GM21423 (cell line): ENCODE measurements around the gene RAB34.

Source experiments
- ATAC-seq: cut with Tn5 transposase; IDR thresholded peaks from one replicate; pipeline ENCODE4 v1.9.1; 2021; ENCODE audit warnings: mild to moderate bottlenecking, moderate library complexity; ENCODE audit not compliant: unreplicated experiment

RAB34 gene

DNA sequence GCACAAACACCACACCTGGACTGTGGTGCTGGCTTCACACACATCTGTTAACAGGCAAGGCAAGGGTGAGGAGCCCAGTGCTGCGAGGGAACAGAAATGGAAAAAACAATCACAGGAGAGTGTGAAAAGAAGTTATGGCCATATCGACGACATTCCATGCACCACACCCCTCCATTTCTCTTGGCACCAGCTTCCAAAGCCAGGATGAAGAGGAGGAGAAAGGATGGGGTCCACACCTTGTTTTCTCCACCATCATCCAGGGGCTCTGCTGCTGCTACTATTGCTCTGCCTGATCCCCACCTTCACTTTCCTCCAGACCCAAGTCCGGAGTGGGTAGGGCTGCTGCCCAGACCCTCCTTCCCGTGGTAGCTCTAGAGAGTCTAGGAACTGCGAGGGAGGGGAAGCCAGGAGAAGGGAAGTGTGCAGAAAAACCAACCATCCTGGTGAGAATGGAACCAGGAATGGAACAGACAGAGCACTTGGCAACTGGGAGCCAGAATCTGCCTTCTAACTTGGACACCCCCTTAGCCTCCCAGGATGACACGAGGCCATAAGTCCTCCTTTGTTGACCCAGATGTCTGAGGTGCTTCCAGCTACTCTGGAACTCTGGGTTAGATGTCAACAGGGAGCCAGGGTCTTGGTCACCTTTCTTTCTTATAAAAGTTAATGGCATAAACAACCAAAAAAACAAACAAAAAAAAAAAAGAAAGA, 4.8 kb downstream of the RAB34 start:
- no peak for ATAC-seq

DNA sequence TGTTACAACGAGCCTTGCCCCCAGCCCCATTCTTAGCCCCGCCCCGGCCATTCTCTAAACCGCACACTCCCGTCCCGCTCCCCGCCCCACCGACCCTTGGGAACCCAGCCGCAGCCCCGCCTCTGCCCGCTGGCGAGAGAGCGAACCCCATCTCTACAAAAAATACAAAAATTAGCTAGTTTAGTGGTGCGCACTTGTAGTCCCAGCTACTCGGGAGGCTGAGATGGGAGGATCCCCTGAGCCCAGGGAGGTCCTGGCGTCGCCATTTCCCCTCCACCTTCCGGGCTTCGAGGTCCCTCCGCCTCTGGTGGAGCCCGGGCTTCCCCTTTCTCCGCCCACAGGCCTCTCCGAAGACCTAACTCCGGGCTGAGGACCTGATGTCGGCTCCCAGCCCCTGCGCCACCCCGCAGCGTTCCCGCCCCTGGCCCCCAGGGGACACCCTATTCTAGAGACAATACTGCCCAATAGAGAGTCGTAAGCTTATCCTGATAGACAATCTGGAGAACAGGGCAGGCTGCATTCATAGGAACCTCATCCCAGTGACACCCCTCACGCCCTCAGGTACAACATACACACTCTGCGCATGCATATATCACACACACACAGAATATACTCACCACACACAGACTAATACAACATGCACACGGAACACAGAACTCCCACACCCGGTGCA, 5.5 kb downstream of the RAB34 start:
- peak; percentile 24 for ATAC-seq

DNA sequence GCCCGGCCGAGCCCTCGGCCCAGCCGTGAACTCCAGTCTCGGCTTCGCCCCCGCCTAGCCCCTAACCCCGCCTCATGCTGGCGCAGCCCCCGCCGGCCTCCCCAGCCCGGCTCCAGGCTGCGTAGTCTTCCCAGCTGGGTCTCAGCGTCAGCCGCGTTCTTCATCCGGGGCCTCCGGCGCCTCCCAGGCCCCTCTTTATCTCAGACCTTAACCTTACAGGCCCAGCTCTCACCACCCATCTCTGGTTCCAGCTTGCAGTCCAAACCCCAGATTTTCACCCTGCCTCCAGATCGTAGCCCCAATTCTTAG, 6.0 kb downstream of the RAB34 start, which contains the start of gene PROCA1:
PROCA1 (minus strand) TSS at position 166 of the 309 bp plus-strand sequence. CDS start 228 bp downstream, outside the sequence.
- peak; percentile 4 for ATAC-seq

DNA sequence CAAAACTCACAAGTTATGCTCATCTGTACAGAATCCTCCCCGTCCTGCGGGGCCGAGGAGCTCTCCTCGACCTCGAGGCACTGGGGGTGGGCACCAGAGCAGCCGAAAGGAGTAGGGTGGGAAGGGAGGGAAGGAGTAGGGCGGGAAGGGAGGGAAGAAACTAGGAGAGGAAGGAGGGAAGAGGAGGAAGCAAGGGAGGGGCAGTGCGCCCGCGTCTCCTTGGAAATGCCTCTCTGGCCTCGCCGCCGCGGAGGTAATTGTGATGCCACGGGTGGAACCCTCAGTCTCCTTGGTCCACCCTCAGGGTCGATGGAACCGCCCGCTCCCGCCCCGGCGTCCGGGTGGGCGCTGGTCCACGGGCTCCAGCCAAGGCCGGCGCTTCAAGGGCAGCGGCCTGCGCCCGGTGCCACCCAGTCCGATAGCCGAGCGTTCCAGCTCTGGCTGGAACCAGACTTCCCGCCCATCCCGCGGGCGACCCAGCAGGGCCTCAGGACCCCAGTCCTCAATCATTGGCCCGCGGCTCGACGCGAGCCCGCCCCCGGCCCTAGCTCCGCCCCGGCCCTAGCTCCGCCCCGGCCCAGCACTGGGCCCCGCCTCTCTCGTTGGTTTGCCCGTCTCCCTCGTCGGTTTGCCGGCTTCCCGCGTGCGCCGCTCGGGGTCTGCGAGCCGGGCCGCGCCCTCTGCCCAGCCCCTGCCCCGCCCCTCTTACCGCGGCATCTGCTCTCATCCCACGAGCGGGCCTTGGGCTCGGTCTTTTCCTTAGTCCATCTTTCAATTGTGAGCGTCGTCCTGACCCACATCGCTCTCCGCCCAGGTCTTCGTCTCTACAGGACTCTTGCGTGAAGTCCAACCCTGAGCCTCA, 6.6 kb downstream of the RAB34 start:
- peak; percentile 75 for ATAC-seq

DNA sequence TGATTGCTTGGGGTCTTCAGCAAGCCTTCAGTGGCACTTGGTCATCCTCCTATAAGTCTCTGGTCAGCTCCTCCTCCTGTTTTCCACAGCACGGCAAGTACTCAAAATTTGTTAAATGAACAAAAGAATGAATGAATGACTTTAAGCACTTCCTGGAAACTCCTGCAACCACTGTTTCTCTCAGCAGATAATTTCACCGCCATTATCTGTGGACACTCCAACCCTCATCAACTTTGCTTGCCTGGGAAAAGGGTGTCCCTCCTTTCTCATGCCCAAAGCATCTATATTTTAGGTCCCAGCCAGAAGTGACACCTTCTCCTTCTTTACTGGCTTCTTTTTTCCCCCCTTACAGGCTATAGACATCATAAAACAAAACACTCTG, 10.3 kb downstream of the RAB34 start:
- no peak for ATAC-seq

DNA sequence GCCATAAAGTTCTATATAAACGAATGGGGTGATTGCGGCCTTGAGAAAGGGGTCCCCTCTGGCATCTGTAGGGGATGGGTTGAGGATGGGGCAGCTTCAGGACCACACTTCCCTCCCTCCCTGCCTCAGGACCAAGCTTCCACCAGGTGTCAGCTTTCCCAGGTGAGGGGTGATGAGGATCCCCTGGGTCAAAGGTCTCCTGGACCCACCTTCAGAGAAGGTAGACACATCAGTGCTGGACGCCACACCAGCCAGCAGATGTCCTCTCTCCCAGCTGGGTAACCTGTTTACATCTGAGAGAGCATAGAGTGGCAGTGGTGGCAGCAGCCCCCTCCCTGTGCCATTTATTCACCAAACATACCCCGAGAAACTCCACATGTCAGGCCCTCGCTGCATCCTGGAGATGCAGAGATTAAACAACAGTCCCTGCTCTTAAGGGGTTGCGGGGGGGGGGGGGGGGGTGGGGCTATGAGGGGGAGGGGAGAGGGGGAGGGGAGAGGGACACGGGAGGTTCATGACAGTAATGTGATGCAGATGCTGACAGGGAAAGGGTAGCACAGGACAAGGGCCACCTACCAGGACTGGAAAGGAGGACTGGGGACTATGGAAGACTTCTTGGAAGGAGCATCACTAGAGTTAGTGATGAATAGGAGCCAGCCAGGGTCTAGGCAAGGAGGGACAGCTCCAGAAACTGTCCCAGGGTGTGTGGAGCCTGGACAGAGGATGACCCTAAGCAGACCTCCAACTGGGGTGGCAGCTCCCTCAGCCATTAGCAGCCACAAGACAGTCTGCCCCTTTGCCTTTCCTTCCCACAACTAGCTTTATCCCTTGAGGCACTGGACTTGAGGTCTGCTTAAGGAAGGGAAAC, 11.0 kb downstream of the RAB34 start:
- ATAC-seq: no peak

DNA sequence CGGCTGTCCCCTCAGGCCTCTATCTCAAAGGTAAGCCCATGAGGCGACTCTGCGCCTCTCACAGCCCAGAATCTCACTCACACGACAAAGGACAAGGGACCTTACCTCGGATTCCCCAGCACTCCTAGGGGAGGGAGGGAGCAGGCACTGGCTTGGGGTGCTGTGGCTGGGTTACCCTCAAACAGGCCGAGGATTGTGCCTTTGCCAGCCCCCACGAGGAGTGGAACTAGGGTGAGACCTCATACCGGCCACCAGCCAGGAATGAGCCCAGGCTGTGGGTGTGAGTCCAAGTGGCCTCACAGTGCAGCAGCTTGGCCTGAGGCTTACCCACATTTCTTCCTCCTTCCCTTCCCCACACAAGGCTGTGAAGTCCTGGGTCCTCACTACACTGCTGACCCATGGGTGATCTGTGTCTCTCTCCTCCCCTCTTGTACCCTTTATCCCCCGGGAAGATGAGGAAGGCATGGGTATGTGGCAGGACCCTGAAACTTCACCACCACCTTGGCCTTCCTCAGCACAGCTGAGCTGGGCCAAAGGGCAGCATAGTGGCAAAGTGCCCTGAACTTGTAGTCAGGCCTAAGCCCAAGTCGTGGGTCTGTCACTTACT, 11.8 kb downstream of the RAB34 start:
- ATAC-seq: no peak

DNA sequence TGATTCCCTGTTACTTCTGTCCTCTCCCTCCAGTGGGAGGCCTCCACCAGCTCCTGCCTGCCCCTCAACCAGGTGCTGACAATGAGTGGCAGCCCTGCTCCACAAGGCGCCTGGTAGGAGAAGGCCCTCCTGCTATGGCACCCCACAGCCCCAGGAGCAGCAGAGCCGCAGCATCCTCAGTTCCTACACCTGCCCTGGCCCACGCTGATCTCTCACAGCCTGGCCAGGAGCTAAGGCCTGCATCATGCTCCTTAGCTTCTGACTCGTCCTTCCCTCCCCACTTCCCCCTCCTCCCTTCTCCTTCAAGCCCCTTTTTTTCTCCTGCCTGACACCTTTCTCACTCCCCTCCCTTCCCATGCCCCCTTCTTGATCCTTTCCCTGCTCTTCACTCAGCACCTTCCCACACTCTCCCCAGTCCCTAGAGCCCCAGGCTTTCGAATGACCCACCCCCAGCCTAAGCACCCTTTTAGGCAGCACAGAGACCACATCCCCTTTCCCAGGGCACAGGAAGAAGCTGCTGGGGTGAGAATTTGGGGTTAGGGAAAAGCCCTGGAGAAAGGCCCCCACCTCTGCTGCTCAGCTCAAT, 12.5 kb downstream of the RAB34 start:
- ATAC-seq: no peak

DNA sequence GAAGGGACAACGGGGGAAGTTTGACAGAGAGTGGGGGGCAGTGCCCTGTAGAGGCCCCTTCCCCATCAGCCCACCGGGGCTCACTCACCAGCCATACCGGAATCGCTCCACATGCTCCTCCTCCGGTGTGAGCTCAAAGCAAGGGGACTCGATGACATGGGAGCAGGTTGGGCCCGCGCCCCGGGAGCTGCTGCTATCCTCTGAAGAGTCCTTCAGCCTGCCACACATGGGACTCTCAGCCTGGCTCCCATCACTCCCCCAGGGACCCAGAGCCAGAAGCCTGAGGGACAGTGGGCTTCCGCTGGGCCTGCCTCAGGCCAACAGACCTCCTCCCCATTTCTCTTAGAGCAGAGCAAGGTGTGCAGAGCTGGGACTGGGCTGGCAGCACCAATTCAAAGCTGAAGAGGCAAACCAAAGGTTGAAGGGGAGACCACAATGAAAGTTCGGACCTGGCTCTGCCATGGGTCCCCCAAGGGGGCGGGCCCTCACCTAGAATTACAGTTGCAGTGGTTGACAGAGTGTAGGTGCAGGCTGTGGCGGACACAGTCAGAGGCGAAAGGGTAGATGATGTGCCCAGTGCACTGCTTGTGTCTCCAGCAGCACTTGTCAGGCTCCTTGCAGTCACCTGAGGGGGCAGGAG, 13.3 kb downstream of the RAB34 start:
- no peak for ATAC-seq

DNA sequence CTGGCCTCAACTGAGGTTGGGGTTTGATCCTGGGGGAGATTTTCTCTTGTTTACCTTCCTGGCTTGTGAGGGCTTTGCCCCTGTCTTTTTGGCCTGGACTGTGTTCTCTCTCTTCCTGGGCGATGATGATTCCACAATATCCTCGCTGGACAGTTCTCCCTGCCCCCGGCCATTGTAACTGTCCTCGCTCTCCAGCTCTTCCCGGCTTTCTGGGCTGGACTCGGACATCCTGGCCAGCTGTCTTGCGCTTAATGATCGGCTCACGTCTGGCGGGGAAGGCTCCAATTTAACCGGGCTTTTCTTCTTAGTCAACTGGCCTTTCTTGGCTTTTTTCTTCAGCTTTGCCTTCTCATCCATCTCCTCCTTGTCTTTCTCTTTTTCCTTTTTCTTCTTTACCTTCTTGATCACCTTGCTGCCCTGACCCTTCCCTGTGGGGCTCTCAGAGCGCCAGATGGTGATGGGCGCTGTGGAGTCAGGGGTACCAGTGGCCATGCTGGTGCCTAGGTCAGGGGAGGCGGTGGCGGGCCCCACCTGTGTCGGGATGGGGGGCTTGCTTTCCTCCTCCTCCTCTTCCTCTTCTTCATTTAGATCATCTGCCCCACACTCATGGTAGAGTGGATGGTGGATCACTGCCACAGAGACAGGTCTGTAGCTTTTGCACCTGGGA, 14.0 kb downstream of the RAB34 start:
- no peak for ATAC-seq

DNA sequence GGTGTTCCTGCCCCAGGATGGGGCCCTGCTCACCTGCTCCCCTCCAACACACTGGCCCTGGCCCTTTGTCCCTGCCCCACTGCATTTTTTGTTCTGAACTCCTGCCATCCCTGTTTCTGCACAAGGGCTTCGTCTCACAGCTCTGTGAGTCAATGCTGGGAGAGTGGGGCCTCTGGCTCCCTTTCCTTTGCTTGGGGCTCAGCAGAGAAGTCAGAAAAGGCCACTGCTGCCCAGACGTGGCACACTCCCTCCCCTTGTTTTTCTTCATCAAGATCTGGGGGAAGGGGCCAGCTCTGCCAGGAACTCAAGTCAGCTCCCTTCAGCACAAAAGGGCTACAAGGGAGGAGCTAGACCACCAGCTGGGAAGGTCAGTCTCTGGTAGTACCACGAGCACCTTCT, 14.9 kb downstream of the RAB34 start:
- ATAC-seq: no peak

DNA sequence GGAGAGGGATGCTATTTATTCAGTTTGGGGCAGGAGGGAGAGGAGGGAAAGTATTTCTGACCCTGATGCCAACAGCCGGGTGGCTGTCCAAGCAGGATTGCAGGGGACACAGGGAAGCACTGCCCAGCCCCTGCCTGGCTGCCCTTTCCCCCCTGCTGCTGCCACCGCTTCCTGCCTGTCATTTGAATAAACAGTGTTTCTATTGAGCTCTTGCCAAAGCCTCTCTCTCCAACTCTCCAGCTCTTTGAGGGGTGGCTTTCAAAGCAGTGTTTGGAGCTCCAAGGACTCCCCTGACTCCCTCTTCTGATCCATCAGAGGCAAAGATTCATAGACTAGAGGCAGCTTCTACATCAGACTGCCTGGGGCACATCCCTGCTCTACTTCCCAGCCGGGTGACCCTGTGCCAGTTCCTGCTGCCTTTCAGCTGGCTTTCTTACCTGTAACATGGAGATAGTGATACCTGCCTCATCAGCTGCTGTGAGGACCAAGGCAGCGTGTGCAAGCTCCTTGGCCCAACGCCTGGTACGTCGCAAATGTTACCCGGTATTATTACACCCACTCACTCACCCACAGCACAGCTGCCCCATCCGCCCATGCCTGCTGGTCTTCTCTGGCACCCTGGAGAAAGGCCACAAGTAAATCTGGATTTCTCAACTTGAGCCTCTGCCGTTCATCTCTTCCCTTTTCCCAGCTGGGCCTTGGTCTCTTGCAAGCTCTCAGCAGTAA, 15.5 kb downstream of the RAB34 start:
- ATAC-seq: no peak

DNA sequence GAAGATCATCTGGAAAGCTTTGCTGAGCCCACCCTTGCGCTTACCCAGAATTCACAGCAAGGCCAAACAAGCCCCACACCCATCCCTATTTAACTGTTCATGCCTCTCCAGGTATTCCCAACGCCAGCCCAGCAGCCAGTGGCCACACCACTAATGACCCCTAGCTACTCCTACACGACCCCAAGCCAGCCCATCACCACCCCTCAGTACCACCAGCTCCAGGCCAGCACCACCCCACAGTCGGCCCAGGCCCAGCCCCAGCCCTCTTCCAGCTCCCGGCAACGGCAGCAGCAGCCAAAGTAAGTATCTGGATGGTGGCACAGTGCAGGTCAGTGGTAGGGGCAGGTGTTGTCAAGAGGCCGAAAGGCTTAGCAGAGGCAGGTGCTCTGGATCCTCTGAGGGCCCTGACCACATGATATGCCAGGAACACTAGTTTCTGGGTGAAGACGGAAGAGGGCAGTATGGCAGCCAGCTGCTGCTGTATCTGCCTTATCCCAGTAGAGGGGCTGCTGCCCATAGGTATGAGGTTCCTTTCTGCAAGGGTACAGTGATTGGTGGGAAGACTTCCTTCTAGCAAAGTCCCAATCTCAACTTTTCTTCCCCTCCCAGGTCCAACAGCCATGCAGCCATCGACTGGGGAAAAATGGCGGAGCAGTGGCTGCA, 16.7 kb downstream of the RAB34 start:
- no peak for ATAC-seq

DNA sequence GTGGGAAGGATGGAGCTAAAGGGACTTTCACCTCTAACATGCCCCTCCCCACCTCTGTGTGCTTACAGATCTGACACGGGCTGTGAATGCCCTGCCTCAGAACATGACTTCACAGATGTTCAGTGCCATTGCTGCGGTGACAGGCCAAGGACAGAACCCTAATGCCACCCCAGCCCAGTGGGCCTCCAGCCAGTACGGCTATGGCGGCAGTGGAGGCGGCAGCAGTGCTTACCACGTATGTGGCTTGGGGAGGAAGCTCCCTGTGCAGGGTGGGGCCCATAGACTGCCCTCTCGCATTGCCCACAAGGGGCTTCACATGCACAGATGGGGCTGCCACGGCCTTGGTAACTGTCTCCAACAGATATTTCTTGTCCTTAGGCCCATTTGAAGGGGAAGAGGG, 17.4 kb downstream of the RAB34 start:
- no peak for ATAC-seq

DNA sequence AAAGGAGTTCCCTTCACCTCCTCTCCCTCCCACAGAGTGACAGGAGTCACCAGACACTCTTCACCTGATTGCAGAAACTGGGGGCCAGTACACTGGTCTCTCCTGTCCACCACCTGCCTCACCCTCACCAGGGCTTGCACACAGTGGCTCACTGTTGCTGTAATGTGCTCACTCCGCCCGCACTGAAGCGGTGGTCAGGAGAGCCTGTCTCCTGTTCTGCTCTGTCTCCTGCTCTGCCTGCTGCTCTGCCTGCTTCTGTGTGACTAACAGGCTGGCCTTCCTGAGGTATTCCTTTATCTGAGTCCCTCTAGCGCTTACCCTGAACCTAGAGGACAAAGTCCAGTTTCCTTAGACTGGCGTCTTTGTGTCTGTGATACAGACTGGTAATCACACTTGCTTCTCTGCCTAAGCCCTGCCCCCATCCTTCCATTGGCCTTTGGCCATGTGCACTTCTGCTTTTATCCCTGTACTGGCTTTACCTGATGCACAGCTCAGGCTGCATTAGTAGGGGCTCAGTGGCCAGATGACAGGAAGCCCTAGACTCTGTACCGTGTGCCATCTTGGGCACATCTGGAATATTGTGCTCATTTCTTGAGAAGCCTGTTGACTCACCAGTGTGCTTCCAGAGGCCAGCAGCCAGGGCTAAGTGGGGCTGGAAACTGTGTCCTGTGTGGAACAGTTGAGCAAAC, 19.3 kb downstream of the RAB34 start:
- no peak for ATAC-seq

DNA sequence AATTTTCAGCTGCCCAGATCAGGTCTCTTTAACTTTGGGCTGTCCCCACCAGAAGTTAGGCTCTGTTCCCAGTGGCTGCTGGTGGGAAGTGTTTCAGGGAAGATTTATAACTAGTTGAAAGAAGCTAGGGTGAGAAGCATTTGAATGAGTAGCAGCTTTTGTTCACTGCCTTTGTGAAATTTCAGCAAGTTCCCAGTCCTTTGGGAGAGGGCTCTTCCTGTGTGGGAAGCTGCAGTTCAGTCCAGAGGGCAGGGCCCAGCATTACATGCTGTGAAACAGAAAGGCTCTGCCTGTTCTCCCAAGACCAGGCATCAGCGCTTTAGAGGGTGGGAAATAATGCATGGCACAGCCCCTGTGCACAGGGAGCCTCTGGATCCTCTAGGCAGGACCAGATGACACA, 23.8 kb downstream of the RAB34 start:
- ATAC-seq: no peak

DNA sequence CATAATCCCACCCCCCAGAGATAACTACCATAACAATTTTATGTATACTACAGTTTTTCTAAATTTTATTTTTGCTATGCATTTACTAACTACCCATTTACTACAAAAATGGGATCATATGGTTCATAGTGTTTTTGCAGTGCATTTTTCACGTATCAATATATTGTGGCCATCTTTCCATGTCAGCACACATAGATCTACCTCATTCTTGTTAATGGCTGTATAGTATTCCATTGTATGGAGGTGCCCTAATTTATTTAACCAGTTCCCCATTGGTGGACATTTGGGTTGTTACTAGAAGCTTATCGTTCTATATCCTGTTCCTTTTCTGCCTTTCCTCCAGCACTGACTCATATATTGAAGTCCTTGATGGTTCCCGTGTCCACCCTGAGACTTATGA, 28.7 kb downstream of the RAB34 start:
- ATAC-seq: no peak
